ENCODE measurements around the gene RFX3. TPM values are rescaled to one million over a fixed set of nuclear protein-coding genes. Genes with fewer than 3 reads are reported as not detected.
A peak's percentile ranks its signal among the peaks of the same experiment; 100 is the strongest.

Gene RFX3
- total RNA-seq, 1 experiment from 2014 or later = 9.9 TPM

DNA sequence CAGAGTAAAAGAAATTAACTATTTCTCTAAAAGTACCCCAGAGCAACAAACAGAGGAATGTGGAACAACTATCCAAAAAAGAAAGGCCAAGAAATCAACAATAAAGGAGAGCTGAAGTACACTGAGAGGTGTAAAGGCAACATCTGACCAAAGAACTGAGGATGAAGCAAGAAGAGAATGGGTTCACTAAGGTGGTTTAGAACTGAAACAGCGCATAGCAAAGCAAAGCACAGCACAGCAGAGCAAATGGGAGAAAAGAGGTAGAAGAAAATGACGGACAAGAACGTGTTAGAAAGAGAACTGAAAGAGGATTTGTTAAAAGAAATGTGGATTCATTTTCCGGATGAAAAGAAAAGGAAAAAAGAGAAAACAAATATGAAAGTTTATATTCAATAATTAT is 25.8 kb downstream of the RFX3 start:
- no peak overlapping the region for H3K9ac ChIP-seq (ENCODE audit: extremely low read depth, insufficient read length, low read length)
- H3K36me3 Mint-ChIP-seq (ENCODE audit: insufficient read depth in 1 of 3, low read depth in 3 of 3) = no peaks in the 10 kb centered on the region
- no CpG with 5 or more reads among the region's 4 CpGs for WGBS (ENCODE audit: extremely low coverage, insufficient read length, low lambda C conversion rate)

More for the DNA sequence above, 25.8 kb downstream of the RFX3 start:
- H2BK15ac ChIP-seq (ENCODE audit: low read depth, low read length) = no peak overlapping the region
- Mint-ChIP-seq H3K4me1 (peaks cover 11 to 20% of the 10 kb centered on the region in 2 experiments), H3K27me3 (ENCODE audit: low read depth) (no peaks in the 10 kb centered on the region), H3K4me3 (no peak overlapping the region), H3K27ac (peak overlapping the region; percentile 15 to 77 (median 25); a peak in 5 of 7 replicates), H3K9me3 (no peaks in the 10 kb centered on the region)
- H3K14ac ChIP-seq (ENCODE audit: insufficient read depth, low read length) = no peak overlapping the region
- H4K5ac ChIP-seq (ENCODE audit: insufficient read length, low read depth, low read length) = no peak overlapping the region
- no peak overlapping the region for H3T11ph ChIP-seq (ENCODE audit: low read length)
- no peak overlapping the region for H2BK5ac ChIP-seq (ENCODE audit: insufficient read length, low read length)
- TF ChIP-seq, protein P1, sequence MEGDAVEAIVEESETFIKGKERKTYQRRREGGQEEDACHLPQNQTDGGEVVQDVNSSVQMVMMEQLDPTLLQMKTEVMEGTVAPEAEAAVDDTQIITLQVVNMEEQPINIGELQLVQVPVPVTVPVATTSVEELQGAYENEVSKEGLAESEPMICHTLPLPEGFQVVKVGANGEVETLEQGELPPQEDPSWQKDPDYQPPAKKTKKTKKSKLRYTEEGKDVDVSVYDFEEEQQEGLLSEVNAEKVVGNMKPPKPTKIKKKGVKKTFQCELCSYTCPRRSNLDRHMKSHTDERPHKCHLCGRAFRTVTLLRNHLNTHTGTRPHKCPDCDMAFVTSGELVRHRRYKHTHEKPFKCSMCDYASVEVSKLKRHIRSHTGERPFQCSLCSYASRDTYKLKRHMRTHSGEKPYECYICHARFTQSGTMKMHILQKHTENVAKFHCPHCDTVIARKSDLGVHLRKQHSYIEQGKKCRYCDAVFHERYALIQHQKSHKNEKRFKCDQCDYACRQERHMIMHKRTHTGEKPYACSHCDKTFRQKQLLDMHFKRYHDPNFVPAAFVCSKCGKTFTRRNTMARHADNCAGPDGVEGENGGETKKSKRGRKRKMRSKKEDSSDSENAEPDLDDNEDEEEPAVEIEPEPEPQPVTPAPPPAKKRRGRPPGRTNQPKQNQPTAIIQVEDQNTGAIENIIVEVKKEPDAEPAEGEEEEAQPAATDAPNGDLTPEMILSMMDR (conservative IDR thresholded peaks at IDR 0.05) = no peak
- H3K4me2 ChIP-seq (ENCODE audit: insufficient read depth, insufficient read length, low read length) = no peak overlapping the region
- no peak overlapping the region for H4K91ac ChIP-seq (ENCODE audit: insufficient read length, low read depth, low read length)
- H2BK12ac ChIP-seq (ENCODE audit: insufficient read length, low read depth, low read length) = no peak overlapping the region
- no peaks in the 10 kb centered on the region for H3K23me2 ChIP-seq (ENCODE audit: insufficient read length, low read depth, low read length, poor library complexity, severe bottlenecking)
- no peak overlapping the region for H2BK120ac ChIP-seq (ENCODE audit: low read depth, low read length, poor library complexity, severe bottlenecking)
- no peaks in the 10 kb centered on the region for H3K79me1 ChIP-seq (ENCODE audit: insufficient read depth, low read depth, low read length, poor library complexity, severe bottlenecking)
- H3K27ac ChIP-seq (ENCODE audit: insufficient read length, low read depth, low read length) = no peak overlapping the region
- no peaks in the 10 kb centered on the region; the same call in 1 of the 2 replicates for H3K79me2 ChIP-seq (ENCODE audit: insufficient read depth, low read length)
- H2AFZ ChIP-seq (ENCODE audit: low read length) = no peak overlapping the region
- no peaks in the 10 kb centered on the region for H3K4me1 ChIP-seq (ENCODE audit: insufficient read depth, low read length)
- no peaks in the 10 kb centered on the region for H4K20me1 ChIP-seq (ENCODE audit: control insufficient read depth, insufficient read depth, insufficient read length)
- DNase-seq = no peak
- H2BK20ac ChIP-seq (ENCODE audit: low read depth, low read length, poor library complexity, severe bottlenecking) = no peak overlapping the region
- H3K27me3 ChIP-seq (ENCODE audit: insufficient read depth, low read length) = no peaks in the 10 kb centered on the region
- H4K8ac ChIP-seq (replicated peaks; ENCODE audit: insufficient read length, low read depth, low read length) = no peak overlapping the region
- H3K4ac ChIP-seq (ENCODE audit: low read depth, low read length) = no peak overlapping the region
- H3K56ac ChIP-seq (ENCODE audit: insufficient read length, low read depth, low read length) = no peak overlapping the region
- H3K23ac ChIP-seq (ENCODE audit: insufficient read length, low read depth, low read length) = no peak overlapping the region
- no peaks in the 10 kb centered on the region for H3K9me3 ChIP-seq (ENCODE audit: control insufficient read depth, low read depth, low read length)
- H2AK5ac ChIP-seq (ENCODE audit: insufficient read length, low read length) = no peak overlapping the region
- H3K18ac ChIP-seq (ENCODE audit: insufficient read length, low read depth, low read length) = no peak overlapping the region

Data from H9 (cell line).